Activated B cell treated with CpG ODN at 0.5 μM for 24 hours (primary cell): ENCODE measurements around the gene CPLX4. TPM values are rescaled to one million over a fixed set of nuclear protein-coding genes. Genes with fewer than 3 reads are reported as not detected.

Experiments used
- ATAC-seq: fragments of 200-7000 bp; cut with Tn5 transposase; one replicate; pipeline ENCODE4 v1.10.0; 2021; ENCODE audit warnings: low read depth, mild to moderate bottlenecking, moderate library complexity
- CTCF ChIA-PET: fragments of 350-600 bp; sonication (Branson Sonifier 250); formaldehyde crosslinking; loops from one replicate; lab custom pipeline; 2021; ENCODE audit warnings: antibody characterized with exemption; lab: Charles Lee
- POLR2A ChIA-PET: fragments of 350-600 bp; sonication (Branson Sonifier 250); formaldehyde crosslinking; loops from one replicate; lab custom pipeline; 2021; ENCODE audit warnings: antibody characterized with exemption; lab: Charles Lee
- DNase-seq: peaks from one replicate; pipeline ENCODE4 v3.0.0; 2022
- H3K27ac Mint-ChIP-seq: one replicate; pipeline ENCODE4 v1.8.0; 2020; ENCODE audit warnings: mixed read lengths
- H3K27me3 Mint-ChIP-seq: one replicate; pipeline ENCODE4 v1.8.0; 2021; ENCODE audit warnings: mixed read lengths
- H3K36me3 Mint-ChIP-seq: one replicate; pipeline ENCODE4 v1.8.0; 2021; ENCODE audit warnings: low read depth, mixed read lengths
- H3K4me1 Mint-ChIP-seq: one replicate; pipeline ENCODE4 v1.8.0; 2021; ENCODE audit warnings: mixed read lengths
- H3K4me3 Mint-ChIP-seq: one replicate; pipeline ENCODE4 v1.8.0; 2020; ENCODE audit warnings: mild to moderate bottlenecking, mixed read lengths
- H3K9me3 Mint-ChIP-seq: one replicate; pipeline ENCODE4 v1.8.0; 2020; ENCODE audit warnings: mixed read lengths
- intact Hi-C: fragments of 100-400 bp; cut with micrococcal nuclease; formaldehyde crosslinking; loops from one replicate; pipeline ENCODE4 v1.15.1; 2024
- total RNA-seq: library from RNA; stranded (reverse); gene quantifications from 2 replicates; pipeline ENCODE4 v1.2.3, GENCODE V29; 2022
- TF ChIP-seq, protein P1 (sequence below): fragments of 200-600 bp; IDR thresholded peaks from one replicate; pipeline ENCODE4 v1.8.0; 2022; ENCODE audit warnings: antibody characterized with exemption, mild to moderate bottlenecking

CPLX4 gene
- total RNA-seq, 1 donor from 2014 or later: not detected

DNA sequence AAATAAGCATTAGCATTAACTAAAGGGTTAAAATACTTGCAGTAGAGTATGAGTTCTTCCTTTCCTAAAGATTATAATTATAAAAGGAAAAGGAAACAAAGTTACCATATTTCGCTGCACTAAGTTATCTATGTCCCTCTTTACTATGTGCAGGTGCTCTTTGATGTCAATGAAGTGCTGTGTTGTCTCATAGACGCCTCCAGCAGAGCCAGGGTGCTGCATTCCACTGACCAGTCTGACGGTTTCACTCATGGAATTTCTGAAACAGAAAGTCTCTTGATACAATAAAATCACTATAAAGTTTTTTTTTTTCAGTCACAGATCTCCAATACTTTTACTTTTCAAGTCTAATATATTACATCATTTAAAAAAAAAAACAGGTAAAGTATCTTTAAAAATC, 14.5 kb upstream of the CPLX4 start:
- H3K27ac Mint-ChIP-seq: no peak overlapping the region
- peaks cover 74% of the 10 kb centered on the region for H3K36me3 Mint-ChIP-seq
- no peaks in the 10 kb centered on the region for H3K9me3 Mint-ChIP-seq
- no peaks in the 10 kb centered on the region for H3K4me1 Mint-ChIP-seq
- CTCF ChIA-PET: no interaction called here
- POLR2A ChIA-PET: no interaction called here
- DNase-seq (no peak), ATAC-seq (no peak)
- intact Hi-C loops: no loop called here
- H3K27me3 Mint-ChIP-seq: no peaks in the 10 kb centered on the region
- no peak overlapping the region for H3K4me3 Mint-ChIP-seq
- TF ChIP-seq, protein P1, sequence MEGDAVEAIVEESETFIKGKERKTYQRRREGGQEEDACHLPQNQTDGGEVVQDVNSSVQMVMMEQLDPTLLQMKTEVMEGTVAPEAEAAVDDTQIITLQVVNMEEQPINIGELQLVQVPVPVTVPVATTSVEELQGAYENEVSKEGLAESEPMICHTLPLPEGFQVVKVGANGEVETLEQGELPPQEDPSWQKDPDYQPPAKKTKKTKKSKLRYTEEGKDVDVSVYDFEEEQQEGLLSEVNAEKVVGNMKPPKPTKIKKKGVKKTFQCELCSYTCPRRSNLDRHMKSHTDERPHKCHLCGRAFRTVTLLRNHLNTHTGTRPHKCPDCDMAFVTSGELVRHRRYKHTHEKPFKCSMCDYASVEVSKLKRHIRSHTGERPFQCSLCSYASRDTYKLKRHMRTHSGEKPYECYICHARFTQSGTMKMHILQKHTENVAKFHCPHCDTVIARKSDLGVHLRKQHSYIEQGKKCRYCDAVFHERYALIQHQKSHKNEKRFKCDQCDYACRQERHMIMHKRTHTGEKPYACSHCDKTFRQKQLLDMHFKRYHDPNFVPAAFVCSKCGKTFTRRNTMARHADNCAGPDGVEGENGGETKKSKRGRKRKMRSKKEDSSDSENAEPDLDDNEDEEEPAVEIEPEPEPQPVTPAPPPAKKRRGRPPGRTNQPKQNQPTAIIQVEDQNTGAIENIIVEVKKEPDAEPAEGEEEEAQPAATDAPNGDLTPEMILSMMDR: no peak

DNA sequence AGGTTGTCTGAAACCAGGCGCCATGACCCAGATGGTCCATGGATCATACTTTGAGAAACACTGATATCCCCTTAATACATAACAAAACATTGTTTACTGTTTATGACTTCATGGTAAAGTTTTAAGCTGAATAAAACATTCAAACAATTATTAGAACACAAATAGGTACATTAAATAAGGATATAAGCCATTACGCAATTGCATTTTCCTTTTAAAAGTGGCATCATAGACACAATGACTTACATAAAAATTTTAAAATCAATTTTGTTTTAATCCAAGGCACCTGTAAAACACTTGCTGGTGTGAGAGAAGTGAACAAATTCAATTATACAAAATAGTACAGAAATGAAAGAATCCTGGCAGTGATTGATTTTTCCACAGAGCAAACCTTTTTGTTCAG, 10.2 kb upstream of the CPLX4 start:
- POLR2A ChIA-PET: no interaction called here
- H3K4me3 Mint-ChIP-seq: no peak overlapping the region
- CTCF ChIA-PET: interaction anchor here (0.5 to 1.1 kb wide), 2 partner anchors 11 to 984 kb away, joined by 3 read pairs; no protein-coding TSS in a partner anchor
- DNase-seq: no peak
- H3K27me3 Mint-ChIP-seq: no peaks in the 10 kb centered on the region
- H3K9me3 Mint-ChIP-seq: no peaks in the 10 kb centered on the region
- H3K36me3 Mint-ChIP-seq: peaks cover 56% of the 10 kb centered on the region
- H3K27ac Mint-ChIP-seq: no peak overlapping the region
- intact Hi-C loops: no loop called here
- H3K4me1 Mint-ChIP-seq: no peaks in the 10 kb centered on the region
- no peak for ATAC-seq
- TF ChIP-seq, protein P1: no peak

DNA sequence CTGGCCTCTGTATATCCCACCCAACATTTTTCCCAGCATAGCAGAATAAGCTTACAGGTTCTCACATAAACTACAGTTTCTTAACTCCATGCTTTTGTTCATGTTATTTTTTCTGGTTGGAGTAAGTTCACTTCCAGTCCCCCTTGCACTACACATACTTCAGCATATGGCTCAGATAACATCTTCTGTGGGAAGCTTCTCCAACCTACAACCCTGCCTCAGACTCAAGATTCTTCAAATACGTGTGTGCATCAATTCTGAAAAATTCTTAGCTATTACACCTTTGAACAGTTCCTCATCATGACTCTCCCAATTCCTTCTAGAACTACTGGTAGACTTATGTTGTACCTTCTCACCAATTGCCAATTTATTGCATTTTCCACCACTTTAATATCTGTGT, 7.5 kb upstream of the CPLX4 start:
- ChIA-PET CTCF (no interaction called here), POLR2A (no interaction called here)
- intact Hi-C loops: no loop called here
- no peak overlapping the region for H3K4me3 Mint-ChIP-seq
- no peaks in the 10 kb centered on the region for H3K4me1 Mint-ChIP-seq
- peaks cover 2% of the 10 kb centered on the region for H3K27me3 Mint-ChIP-seq
- DNase-seq: no peak
- no peak for ATAC-seq
- TF ChIP-seq, protein P1: no peak
- H3K27ac Mint-ChIP-seq: no peak overlapping the region
- H3K36me3 Mint-ChIP-seq: peaks cover 39% of the 10 kb centered on the region
- H3K9me3 Mint-ChIP-seq: no peaks in the 10 kb centered on the region

DNA sequence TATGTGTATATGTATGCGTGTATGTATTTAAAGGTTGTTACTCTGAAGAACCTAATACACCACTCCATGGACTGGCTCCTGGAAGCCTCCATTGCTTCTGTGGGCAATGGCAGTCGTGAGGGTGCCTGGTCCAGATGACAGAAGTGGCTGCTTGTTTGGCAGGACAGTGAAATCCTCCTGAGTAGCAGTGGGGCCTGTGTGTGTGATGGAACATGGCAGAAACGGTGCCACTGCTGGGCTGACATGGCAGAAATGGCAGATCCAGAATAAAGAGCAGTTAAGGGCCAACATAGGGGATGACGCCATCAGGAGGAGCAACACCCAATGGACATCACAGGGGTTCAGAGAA, 6.1 kb upstream of the CPLX4 start:
- H3K9me3 Mint-ChIP-seq: no peaks in the 10 kb centered on the region
- no peaks in the 10 kb centered on the region for H3K4me1 Mint-ChIP-seq
- CTCF ChIA-PET: no interaction called here
- no peak for DNase-seq
- H3K4me3 Mint-ChIP-seq: no peak overlapping the region
- intact Hi-C loops: no loop called here
- peaks cover 5% of the 10 kb centered on the region for H3K27me3 Mint-ChIP-seq
- no peak overlapping the region for H3K27ac Mint-ChIP-seq
- TF ChIP-seq, protein P1: no peak
- POLR2A ChIA-PET: no interaction called here
- H3K36me3 Mint-ChIP-seq: peaks cover 31% of the 10 kb centered on the region
- no peak for ATAC-seq

DNA sequence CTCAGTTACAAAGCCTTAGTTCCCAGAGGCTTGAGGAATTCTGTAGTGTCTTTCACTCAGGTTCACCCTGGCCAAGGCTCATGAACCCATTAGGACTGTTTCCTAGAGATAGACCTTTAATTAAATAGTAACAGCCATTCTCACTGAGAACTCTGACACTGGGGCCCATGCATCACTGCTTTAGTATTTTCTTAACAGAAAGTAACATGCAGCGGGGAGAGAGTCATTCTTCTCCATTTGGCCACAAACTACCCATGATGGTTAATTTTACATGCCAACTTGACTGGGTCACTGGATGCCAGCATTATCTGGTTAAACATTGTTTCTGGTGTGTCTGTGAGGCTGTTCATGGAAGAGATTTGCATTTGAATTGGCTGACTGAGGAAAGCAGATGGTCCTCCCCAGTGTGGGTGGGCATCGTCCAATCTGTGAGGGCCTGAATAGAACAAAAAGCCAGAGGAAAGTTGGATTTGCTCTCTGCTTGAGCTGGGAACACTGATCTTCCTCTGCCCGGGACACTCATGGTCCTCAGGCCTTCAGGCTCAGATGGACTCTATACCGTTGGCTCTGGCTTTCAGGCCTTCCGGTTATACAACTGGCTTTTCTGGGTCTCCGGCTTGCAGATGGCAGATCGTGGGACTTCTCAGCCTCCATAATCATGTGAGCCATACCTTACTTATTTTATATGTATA, 5.6 kb upstream of the CPLX4 start:
- POLR2A ChIA-PET: no interaction called here
- TF ChIP-seq, protein P1: no peak
- Mint-ChIP-seq H3K4me1 (no peaks in the 10 kb centered on the region), H3K27me3 (peaks cover 7% of the 10 kb centered on the region), H3K4me3 (no peak overlapping the region), H3K36me3 (peaks cover 26% of the 10 kb centered on the region), H3K9me3 (no peaks in the 10 kb centered on the region), H3K27ac (no peak overlapping the region)
- ATAC-seq (no peak), DNase-seq (no peak)
- CTCF ChIA-PET: no interaction called here
- intact Hi-C loops: no loop called here
